NB4 (cell line): ENCODE results near the gene TGFBR3.

Experiments used
- MAX ChIP-seq: IDR thresholded peaks from 2 replicates; pipeline ENCODE4 v1.6.1; 2011; ENCODE audit warnings: low read depth, low read length
- POLR2A ChIP-seq: IDR thresholded peaks from 2 replicates; pipeline ENCODE4 v1.6.1; 2011; ENCODE audit warnings: mild to moderate bottlenecking; ENCODE audit not compliant: insufficient read length; ENCODE audit errors: extremely low read depth
- TF ChIP-seq, protein P1 (sequence below): IDR thresholded peaks from one replicate; pipeline ENCODE4 v1.5.1; 2012; ENCODE audit warnings: low read depth, low read length

DNA sequence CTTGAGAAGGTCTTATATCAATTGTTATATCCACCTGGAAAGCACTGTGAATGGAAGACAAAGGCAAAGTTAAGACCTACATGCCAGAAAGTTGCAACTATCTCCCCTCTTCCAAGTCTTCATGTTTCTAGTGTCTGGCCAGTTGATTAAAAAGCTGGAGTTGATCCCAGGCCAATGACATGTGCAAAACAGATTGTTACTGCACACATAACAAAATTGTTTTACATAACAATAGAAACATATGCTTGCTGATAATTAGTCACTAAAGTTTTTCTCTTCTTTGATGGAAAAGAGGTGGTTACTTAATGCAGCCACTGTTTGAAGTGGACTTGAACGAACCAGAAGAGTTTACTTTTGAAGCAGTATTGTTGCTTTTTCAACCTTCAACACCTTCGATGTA, 158.2 kb downstream of the TGFBR3 start:
- TF ChIP-seq, protein P1, sequence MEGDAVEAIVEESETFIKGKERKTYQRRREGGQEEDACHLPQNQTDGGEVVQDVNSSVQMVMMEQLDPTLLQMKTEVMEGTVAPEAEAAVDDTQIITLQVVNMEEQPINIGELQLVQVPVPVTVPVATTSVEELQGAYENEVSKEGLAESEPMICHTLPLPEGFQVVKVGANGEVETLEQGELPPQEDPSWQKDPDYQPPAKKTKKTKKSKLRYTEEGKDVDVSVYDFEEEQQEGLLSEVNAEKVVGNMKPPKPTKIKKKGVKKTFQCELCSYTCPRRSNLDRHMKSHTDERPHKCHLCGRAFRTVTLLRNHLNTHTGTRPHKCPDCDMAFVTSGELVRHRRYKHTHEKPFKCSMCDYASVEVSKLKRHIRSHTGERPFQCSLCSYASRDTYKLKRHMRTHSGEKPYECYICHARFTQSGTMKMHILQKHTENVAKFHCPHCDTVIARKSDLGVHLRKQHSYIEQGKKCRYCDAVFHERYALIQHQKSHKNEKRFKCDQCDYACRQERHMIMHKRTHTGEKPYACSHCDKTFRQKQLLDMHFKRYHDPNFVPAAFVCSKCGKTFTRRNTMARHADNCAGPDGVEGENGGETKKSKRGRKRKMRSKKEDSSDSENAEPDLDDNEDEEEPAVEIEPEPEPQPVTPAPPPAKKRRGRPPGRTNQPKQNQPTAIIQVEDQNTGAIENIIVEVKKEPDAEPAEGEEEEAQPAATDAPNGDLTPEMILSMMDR = no peak
- TF ChIP-seq POLR2A = no peak
- no peak for TF ChIP-seq MAX
